ENCODE results near the gene GALNT2.

GRCh38 chr1:230254265-230254664, 187.2 kb downstream of the GALNT2 start:
- no peak for TF ChIP-seq POLR2A (IDR thresholded peaks at IDR 0.05)
- TF ChIP-seq CTCF (IDR thresholded peaks at IDR 0.05) = no peak

Measured in adrenal gland (tissue), 5 donors.